NT2/D1 (cell line): Measurements from ENCODE around the gene FTO.

ENCODE experiments used
- SUZ12 ChIP-seq: IDR thresholded peaks from 2 replicates; pipeline ENCODE4 v1.6.1; 2011; ENCODE audit not compliant: insufficient read length, insufficient read depth; ENCODE audit errors: extremely low read depth
- YY1 ChIP-seq: IDR thresholded peaks from 2 replicates; pipeline ENCODE4 v1.6.1; 2011; ENCODE audit not compliant: insufficient read length, insufficient read depth
- ZNF274 ChIP-seq: IDR thresholded peaks from 2 replicates; pipeline ENCODE4 v1.6.1; 2011; ENCODE audit warnings: mild to moderate bottlenecking, low read depth, low read length

DNA sequence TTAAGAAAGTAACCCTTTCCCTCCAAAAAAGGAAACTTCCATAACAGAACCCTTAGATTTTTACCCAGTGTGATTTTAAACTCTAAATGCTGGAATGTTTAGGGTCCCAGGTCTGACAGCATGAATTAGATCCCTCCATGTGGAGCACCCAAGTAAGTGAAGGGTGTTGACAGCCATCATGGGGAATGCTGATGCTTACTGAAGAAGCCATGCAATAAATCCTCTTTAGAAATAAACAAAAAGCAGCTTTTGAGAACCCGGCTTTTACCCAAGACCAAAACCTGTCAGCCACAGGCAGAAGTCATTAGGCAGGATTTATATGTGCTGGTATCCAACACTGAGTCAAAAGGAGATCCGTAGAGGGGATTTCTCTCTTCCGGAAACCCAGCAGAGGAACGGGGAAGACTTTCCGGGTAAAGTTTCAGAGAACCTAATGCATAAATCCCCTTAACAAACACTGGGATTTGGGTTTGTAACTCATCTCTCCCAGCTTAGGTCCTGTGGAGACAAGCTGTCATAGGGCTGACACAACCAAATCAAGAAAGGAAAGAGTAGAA, 295.1 kb downstream of the FTO start:
- no peak for TF ChIP-seq YY1
- no peak for TF ChIP-seq ZNF274
- TF ChIP-seq SUZ12: no peak
